ENCODE results near the gene SLC7A10. TPM values are rescaled to one million over a fixed set of nuclear protein-coding genes. Genes with fewer than 3 reads are reported as not detected.

SLC7A10 gene
- total RNA-seq, 4 donors from 2014 or later, result 12.9 to 150 (median 33.1) TPM

GRCh38 chr19:33245948-33246708 is 20.5 kb upstream of the SLC7A10 start:
- DNase-seq (ENCODE audit: low spot score) (no peak), ATAC-seq (ENCODE audit: low FRiP score) (no peak)
- no peak for TF ChIP-seq CTCF (IDR thresholded peaks at IDR 0.05)

GRCh38 chr19:33242911-33243310 is 17.3 kb upstream of the SLC7A10 start:
- ATAC-seq (ENCODE audit: low FRiP score) (no peak), DNase-seq (ENCODE audit: low spot score) (no peak)
- no peak for TF ChIP-seq CTCF (IDR thresholded peaks at IDR 0.05)

GRCh38 chr19:33242131-33242530 is 16.5 kb upstream of the SLC7A10 start:
- no peak for DNase-seq (ENCODE audit: low spot score)
- ATAC-seq (ENCODE audit: low FRiP score), result no peak
- TF ChIP-seq CTCF (IDR thresholded peaks at IDR 0.05), result no peak

- DNase-seq (ENCODE audit: low spot score), result no peak
- no peak for TF ChIP-seq CTCF (IDR thresholded peaks at IDR 0.05)
- no peak for ATAC-seq (ENCODE audit: low FRiP score)
These were observed 16.0 kb upstream of the SLC7A10 start for GRCh38 chr19:33241530-33242101.

GRCh38 chr19:33241091-33241529 is 15.5 kb upstream of the SLC7A10 start:
- DNase-seq (ENCODE audit: low spot score), result no peak

GRCh38 chr19:33240181-33240771 is 14.6 kb upstream of the SLC7A10 start:
- DNase-seq (ENCODE audit: low spot score) (no peak), ATAC-seq (ENCODE audit: low FRiP score) (no peak)

More at GRCh38 chr19:33241091-33241529, 15.5 kb upstream of the SLC7A10 start:
- no peak for ATAC-seq (ENCODE audit: low FRiP score)
- TF ChIP-seq CTCF (IDR thresholded peaks at IDR 0.05), result no peak

More at GRCh38 chr19:33240181-33240771, 14.6 kb upstream of the SLC7A10 start:
- no peak for TF ChIP-seq CTCF (IDR thresholded peaks at IDR 0.05)

All from omental fat pad (tissue), 4 donors.